Fibroblast of peridontal ligament (primary cell): ENCODE measurements around the gene PALMD.

ENCODE experiments used
- DNase-seq: peaks from one replicate; pipeline ENCODE4 v3.0.0-alpha.2; 2010; ENCODE audit errors: extremely low read depth

Gene PALMD

DNA sequence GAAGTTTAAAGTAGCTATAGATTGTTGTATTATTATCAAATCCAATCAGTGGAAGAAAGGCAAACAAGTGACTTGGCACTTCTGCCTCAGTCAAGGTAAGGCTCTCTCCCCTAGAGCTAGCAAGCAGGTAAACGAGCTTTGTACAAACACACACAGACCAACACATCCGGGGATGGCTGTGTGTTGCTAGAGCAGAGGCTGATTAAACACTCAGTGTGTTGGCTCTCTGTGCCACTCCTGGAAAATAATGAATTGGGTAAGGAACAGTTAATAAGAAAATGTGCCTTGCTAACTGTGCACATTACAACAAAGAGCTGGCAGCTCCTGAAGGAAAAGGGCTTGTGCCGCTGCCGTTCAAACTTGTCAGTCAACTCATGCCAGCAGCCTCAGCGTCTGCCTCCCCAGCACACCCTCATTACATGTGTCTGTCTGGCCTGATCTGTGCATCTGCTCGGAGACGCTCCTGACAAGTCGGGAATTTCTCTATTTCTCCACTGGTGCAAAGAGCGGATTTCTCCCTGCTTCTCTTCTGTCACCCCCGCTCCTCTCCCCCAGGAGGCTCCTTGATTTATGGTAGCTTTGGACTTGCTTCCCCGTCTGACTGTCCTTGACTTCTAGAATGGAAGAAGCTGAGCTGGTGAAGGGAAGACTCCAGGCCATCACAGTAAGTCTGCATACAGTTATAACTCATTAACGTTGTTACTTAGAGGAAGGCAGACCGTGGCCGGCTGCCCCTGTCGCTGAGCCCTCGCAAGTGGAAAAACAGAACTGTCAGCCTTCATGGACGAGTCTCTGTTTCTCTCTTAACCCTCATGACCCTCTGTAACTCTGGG, at the start of gene PALMD:
TSS of gene PALMD (plus strand) at position 415 of the 833 bp plus-strand sequence. CDS start at position 620, 205 bp downstream.
- no peak for DNase-seq

- DNase-seq: no peak
Observed at GRCh38 chr1:99598738-99599411, 47.0 kb upstream of the PALMD start.

- DNase-seq: peak; percentile 75
Observed at GRCh38 chr1:99599678-99600175, 46.2 kb upstream of the PALMD start.

DNA sequence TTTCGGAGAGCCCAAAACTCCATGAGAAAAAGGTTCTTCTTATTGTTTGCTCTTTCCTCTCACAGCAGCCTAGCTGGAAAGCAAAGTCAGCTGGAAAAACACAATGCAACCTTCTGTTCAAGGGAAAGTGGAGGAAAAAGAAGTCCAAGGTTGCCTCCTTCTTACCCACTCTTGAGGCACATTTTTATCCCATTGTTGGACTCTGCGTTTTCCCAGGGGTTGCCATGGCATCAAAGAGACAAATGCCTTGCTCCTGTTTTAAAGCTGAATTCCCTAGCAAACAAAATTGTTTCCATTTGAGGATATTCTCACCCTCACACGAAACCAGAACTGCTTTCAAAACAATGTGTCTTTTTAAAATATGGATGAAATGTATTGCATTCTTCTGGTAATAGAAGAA, 45.1 kb upstream of the PALMD start:
- peak; percentile 34 for DNase-seq

GRCh38 chr1:99601208-99601607, 44.7 kb upstream of the PALMD start:
- DNase-seq: no peak

- no peak for DNase-seq
Observed at GRCh38 chr1:99601709-99602403, 44.1 kb upstream of the PALMD start.

GRCh38 chr1:99602404-99602969, 43.4 kb upstream of the PALMD start:
- no peak for DNase-seq

DNA sequence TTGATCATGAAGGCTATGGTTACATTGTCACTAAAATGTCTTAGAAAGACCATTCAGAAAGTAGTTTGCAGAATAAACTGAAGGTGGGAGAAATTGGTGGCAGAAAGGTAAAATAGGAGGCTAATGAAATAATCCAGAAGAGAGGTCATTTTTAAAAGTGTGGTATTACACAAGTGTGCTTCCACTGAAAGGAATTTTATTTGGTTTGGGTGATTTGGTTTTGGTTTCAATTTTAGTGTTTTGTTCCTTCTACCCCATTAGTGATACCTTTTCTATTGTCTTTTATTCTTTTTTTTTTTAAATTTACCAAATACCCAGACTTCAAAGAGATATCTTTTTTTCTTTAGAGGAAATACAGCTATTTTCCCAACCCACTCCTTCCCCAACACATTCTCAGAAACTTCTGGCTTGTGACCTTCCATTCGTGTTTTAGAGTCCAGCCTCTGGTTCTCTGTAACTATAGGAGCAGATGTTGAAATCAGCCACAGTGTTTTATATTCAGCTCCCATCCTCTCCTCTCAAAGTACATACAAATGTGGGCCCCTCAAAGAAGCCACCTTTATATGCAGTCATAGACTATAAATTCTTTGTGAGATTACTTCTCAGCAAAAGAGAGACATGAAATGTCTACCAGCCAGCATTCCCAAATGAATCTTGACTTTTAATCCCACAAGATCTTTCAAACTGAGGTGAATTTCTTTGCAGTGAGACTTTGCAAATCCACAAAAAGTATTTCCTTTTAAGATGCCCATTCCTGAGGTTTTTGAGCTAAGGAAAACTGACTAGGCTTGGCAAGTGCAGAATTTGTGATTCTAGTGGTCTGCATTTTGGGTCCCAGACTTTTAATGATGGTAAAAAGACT, 42.0 kb upstream of the PALMD start:
- peak; percentile 64 for DNase-seq

DNA sequence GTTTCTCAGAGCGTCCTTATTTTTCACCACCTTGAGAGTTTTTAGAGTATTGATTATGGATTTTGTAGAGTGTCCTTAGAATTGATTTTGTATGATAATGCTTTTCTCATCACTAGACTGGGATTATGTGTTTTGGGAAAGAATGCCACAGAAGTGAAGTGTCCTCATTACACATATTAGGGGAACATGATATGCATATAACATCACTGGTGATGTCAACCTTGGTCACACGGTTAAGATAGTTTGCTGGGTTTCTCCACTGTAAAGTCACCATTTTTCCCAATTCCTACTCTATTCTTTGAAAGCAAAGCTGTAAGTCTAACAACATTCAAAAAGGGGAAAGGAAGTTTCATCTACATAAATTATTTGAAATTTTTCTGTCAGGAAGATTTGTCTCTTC, 39.6 kb upstream of the PALMD start:
- peak; percentile 57 for DNase-seq

DNA sequence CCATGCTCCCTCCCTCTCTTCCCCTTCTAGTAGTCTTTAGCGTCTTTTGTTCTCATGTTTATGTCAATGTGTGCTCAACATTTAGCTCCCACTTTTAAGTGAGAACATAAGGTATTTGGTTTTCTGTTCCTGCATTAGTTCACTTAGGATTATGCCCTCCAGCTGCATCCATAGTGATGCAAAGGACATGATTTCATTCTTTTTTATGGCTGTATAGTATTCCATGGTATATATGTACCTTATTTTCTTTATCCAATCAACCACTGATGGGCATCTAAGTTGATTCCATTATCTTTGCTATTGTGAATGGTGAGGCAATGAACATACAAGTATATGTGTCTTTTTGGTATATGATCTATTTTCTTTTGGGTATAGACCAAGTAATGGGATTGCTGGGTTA, 38.3 kb upstream of the PALMD start:
- no peak for DNase-seq

GRCh38 chr1:99608058-99608457, 37.9 kb upstream of the PALMD start:
- DNase-seq: no peak

DNA sequence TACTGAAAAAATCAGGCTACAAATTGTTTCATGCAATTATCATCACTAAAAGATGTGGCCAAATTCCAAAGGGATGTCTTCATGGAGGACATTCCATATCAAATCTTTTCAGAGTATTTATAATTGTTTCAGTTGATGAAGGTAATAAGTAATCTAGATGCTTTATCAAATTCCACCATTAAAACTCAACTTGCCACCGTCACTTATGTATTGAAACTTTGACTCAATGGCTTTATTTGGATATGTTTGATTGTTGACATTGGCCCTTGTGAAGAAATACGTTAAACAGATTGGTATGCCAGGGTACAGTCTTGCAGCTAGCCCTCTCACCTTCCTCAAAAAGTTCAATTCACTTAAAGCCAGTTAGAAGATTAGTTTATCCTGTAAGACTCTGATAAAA, 32.2 kb upstream of the PALMD start:
- DNase-seq: no peak

- peak; percentile 29 for DNase-seq
Observed at GRCh38 chr1:99614728-99615127, 31.2 kb upstream of the PALMD start.

DNA sequence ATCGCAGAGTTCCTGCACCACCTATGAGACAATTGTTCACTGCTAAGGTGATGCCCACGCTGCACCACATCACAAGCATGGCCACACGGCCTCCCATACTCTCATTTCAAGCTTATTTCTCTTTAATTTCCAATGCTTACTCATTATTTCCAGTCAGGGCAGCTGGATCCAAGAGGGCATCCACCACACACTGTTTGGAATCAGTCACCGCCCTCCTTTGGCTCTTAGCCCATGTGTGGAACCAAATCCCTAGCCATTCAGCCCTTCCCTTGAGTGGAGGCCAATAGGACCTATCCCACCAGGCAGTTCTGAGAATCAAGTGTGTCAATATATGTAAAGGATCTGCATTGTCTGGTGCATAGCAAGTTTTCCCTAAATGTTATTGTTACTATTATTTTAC, 26.3 kb upstream of the PALMD start:
- DNase-seq: peak; percentile 40

DNA sequence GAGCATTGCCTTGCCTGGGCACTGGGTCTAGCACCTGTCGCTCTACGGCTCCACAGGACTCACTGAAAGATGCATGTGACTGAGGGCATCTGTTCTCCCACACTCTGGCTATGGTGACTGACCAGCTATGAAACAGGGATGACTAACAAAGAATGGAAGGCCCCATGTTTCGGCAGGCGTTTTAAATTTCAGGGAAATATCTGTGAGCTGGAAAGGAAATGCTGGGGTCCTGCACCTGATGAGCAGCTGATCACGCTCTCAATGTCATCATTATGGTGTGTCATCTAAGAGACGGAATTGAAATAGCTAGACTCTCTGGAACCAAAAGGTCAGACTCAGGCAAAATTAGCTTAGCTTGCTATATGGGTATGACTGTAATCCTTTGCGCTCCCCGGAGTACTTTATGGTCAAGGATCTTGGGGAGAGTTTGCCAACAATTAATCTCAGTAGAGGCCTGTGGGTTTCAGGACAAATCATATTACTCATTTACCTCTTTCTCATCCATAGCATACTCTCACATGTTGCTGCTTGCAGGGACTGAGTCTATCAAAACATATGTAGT, 24.5 kb upstream of the PALMD start:
- DNase-seq: no peak

GRCh38 chr1:99622702-99623347, 23.1 kb upstream of the PALMD start:
- no peak for DNase-seq

DNA sequence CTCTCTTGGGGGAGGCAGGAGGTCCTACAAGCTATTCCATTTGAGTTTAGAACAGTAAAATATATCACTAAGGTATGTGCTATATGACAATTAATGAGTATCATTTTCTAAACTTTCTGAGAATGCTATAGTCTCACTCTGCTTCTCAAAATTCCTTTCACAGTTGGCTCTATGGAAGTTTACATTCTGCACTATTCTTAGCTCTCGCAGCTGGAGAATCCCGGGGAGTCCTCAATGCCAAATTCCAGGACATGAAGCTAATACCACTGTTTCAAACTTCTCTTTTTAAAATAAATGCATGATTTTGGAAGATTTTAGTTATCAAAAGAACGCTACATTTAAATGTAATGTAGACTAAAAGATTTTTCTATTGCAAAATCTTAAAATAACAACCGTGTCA, 22.4 kb upstream of the PALMD start:
- peak; percentile 36 for DNase-seq

DNA sequence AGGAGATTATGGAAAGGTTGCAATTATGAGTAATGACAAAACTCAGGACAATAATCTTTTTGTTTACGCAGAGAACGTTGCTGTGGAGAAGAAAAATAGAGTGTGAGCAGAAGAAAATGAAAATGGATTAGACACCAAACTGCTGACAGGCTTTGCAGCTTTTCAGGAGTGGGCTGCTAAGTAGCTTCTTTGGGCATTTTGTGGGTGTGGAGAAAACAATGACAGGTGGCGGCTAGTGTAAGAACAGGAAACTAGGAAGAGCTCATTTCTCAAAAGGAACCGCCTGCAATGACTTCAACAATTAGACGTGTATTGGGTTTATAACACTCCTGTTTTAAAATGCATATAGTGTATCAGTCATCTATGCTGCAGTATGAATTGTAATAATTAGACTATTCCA, 18.3 kb upstream of the PALMD start:
- DNase-seq: no peak

- DNase-seq: no peak
Observed at GRCh38 chr1:99629164-99629563, 16.7 kb upstream of the PALMD start.

- DNase-seq: no peak
Observed at GRCh38 chr1:99634971-99635624, 10.8 kb upstream of the PALMD start.
